Stimulated activated naive CD8-positive, alpha-beta T cell treated with anti-CD3 and anti-CD28 coated beads, Interleukin-15, Interleukin-2, amounts not matched to agents 100 U/mL and 50 U/mL, for 24 hours (primary cell): ENCODE results near the gene CNTFR.

Source experiments
- ATAC-seq: fragments of 150-1000 bp; cut with Tn5 transposase; one replicate; pipeline ENCODE4 v1.10.0; 2021
- DNase-seq: peaks from one replicate; pipeline ENCODE4 v3.0.0; 2021

The CNTFR gene

GRCh38 chr9:34522971-34523797 is 66.3 kb downstream of the CNTFR start, which contains the start of gene ENHO:
Gene ENHO, minus strand, starts transcription at chr9:34522990. Its CDS starts 1,295 bp downstream, at chr9:34521695.
- peak; percentile 90 for DNase-seq

DNA sequence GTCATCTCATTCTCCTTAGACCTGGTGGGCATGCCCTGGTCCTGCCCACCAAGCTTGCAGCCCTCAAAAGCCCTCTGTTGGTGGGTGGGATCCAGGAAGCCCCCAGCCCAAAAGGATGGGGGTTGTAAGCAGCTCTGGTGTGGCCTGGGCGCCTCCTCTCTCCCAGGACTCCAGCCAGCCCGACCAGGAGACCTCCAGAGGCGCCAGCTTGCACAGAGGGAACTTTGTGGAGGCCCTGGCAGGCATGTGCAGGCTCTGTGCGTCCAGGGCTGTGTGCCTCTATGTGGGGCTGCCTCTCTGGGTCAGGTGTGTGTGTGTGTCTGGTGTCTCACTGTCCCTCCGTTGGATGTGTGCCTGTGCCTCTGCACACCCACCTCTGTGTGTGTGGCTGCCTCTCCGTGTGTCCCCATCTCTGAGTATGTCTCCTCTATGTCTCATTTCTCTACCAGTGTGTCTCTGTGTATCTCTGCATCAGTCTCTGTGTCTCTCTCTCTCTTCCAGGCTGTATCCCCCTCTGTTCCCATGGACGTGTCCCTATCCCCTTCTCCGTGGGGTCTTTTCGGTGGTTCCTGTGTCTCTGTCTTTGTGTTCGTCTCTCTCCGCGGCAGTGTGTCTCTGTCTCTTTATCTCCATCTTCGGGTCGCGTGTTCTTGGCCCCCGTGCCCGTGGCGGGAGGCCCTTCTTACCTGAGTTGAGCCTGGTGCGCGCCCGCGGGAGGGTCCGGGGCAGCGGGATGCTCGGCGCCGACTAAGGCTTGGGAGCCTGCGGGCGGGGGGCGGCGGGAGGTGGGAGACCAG is 67.2 kb downstream of the CNTFR start:
- DNase-seq (no peak), ATAC-seq (no peak)

More at GRCh38 chr9:34522971-34523797, 66.3 kb downstream of the CNTFR start, which contains the start of gene ENHO:
- ATAC-seq = peak; percentile 97

DNA sequence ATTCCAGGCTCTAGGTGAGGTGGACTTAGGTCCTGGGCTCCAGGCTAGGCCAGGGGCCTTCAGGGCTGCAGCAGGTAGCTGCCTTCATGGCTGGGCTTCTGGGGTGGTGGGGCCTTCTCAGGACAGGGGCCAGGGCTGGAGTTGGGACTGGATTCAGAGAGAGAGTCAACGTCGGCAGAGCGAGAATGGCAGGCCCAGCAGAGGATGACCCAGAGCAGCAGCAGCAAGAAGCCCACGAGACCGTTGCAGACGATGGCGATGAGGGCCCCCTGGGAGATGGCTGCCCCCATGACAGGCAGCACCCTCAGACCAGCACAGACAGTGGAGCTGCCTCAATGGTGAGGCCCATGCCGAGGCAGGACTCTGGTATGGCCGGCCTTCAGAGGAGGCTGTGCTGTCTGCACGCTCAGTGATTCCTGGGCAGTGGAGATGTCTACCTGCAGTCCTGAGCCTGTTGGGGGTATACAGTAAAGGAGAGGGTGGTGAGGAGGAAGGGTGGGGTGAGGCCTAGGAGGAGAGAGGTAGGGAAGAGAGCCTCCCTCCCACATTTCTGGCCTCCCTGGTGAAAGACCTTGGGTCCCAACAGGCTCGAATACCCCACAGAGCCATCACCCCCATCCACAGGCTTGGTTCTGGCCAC is 68.0 kb downstream of the CNTFR start:
- ATAC-seq (no peak), DNase-seq (no peak)

GRCh38 chr9:34520505-34521385 is 68.8 kb downstream of the CNTFR start:
- ATAC-seq (no peak), DNase-seq (no peak)

GRCh38 chr9:34520096-34520495 is 69.4 kb downstream of the CNTFR start:
- no peak for DNase-seq
- no peak for ATAC-seq

GRCh38 chr9:34519321-34520020 is 70.1 kb downstream of the CNTFR start:
- ATAC-seq (no peak), DNase-seq (no peak)

DNA sequence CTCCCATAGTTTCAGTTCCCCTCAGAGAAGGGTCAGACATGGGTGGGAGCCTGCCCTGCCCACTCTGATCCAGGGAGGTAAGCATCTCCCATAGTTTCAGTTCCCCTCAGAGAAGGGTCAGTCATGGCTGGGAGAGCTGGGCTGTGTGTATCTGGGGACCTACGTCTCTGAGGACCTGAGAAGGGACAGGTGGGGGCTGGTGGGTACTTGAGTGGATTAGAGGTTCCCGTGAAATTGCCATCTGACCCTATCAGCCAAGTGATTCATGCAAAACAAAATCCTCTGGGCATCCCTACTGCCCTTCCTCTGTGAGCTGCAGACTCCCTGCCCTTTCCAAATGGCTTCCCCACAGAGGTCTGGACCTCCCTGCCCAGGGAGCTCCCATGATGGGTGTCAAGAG is 70.6 kb downstream of the CNTFR start:
- DNase-seq (no peak), ATAC-seq (no peak)

GRCh38 chr9:34518110-34518616 is 71.4 kb downstream of the CNTFR start:
- DNase-seq (no peak), ATAC-seq (no peak)

DNA sequence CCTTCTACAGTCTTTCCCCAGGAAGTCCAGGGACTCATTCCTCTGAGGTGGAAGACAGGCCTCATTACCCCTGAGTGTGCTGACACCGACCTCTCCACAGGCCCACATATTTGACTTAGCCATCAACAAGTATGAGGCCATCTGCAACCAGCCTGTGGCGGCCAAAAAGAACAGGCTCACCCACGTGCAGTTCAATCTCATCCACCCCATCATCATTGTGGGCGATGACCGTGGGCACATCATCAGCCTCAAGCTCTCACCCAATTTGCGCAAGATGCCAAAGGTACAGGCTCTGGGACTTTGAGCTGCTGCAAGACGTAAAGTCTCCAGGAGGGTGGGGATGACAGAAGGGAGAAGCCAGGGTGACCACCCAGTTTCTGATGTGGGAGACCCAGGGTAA is 72.3 kb downstream of the CNTFR start:
- DNase-seq = no peak
- ATAC-seq = no peak

DNA sequence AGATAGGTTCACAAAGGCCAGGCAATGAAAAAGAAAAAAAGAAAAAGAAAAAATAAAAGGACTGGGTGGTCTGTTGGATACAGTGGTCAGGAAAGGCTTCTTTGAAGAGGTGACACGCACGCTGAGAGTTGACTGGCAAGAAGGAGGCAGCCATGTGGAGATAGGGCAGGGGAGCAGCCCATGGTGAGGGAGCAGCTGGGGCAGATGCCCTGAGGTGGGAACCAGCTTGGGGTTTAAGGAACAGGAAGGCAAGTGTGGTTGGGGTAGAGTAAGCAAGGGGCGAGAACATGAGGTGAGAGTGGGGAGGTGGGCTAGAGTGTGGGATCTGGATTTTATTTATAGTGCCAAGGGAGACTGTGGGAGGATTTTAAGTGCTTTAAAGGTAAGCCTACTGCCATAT is 73.6 kb downstream of the CNTFR start:
- ATAC-seq (no peak), DNase-seq (no peak)

GRCh38 chr9:34514816-34515215 is 74.7 kb downstream of the CNTFR start:
- no peak for DNase-seq
- no peak for ATAC-seq

DNA sequence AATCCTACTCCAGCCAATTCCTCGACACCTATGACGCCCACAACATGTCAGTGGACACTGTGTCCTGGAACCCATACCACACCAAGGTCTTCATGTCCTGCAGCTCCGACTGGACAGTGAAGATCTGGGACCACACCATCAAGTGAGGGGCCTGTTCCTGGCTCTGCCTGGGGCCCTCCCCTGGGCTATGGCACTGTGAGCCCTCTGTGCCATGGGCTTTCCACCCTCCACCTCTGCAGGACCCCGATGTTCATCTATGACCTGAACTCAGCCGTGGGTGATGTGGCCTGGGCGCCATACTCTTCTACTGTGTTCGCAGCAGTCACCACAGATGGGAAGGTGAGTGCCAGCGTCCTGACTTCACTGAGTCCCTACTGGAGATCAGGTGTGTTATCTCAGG is 75.1 kb downstream of the CNTFR start:
- ATAC-seq = no peak
- no peak for DNase-seq

DNA sequence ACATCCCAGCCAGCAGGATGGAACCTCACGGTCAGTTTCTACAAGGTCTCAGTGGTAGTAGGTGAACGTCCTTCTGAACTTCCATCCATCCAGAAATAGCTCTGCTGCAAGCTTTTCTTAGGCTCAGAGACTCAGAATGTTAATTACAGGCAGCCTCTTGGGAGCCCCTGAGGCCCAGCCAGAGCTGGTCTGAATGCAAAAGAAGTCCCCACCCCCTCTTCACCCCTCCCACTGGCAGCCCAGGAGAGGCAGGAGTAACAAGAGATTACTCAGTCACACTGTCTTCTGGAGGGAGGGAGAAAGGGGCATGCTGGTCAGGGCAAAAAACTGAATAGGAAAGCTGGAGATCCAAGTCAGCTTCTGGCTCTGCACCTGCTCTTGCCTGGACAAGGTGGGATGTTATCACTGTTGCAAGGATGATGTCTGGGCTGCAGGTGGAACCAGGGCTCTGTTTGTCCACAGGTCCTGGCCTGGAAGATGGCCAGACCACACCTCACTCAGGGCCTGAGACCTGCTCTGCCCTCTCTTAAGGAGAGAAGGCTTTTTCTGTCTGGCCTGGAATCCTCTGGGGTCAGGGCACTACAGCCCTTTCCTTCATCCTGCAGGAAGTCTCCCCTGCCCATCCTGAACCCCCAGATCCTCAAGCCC is 75.8 kb downstream of the CNTFR start:
- ATAC-seq (no peak), DNase-seq (no peak)

DNA sequence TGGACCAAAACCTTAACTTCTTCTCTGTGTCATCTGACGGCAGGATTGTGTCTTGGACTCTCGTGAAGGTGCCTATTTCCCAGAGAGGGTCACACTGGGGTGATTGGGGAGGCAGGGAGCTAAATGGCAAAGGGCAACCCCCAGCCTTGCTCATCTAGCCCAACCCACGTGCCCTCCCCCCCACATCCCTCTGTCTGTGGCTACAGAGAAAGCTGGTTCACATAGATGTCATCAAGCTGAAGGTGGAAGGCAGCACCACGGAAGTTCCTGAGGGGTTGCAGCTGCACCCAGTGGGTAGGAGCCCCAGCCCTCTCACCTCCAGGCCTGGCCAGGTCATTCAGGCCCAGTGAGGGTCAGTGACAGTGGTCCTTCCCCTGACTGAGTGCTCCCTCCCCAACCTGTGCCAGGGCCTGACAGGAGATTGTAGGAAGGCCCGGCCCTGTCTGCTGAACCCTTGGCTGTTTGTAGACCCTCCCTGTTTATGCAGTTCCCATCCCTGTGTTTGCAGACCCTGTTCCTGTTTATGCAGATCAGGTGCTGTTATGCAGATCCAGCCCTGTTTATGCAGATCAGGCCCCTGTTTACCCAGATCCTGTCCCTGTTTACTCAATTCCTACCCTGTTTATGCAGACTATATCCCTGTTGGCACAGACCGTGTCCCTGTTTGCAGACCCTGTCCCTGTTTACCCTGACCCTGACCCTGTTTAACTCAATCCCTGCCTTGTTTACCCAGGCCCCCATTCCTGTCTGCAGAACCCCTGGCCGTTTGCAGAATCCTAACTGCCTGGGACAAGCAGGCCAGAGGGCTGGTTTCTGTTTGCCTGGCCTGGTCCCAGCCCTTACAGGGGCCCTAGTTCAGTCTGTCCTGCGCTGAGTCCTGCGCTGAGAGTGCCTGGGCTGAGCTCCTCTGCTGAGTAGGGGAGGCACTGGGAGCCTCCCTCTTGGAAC is 77.1 kb downstream of the CNTFR start:
- DNase-seq (no peak), ATAC-seq (no peak)

DNA sequence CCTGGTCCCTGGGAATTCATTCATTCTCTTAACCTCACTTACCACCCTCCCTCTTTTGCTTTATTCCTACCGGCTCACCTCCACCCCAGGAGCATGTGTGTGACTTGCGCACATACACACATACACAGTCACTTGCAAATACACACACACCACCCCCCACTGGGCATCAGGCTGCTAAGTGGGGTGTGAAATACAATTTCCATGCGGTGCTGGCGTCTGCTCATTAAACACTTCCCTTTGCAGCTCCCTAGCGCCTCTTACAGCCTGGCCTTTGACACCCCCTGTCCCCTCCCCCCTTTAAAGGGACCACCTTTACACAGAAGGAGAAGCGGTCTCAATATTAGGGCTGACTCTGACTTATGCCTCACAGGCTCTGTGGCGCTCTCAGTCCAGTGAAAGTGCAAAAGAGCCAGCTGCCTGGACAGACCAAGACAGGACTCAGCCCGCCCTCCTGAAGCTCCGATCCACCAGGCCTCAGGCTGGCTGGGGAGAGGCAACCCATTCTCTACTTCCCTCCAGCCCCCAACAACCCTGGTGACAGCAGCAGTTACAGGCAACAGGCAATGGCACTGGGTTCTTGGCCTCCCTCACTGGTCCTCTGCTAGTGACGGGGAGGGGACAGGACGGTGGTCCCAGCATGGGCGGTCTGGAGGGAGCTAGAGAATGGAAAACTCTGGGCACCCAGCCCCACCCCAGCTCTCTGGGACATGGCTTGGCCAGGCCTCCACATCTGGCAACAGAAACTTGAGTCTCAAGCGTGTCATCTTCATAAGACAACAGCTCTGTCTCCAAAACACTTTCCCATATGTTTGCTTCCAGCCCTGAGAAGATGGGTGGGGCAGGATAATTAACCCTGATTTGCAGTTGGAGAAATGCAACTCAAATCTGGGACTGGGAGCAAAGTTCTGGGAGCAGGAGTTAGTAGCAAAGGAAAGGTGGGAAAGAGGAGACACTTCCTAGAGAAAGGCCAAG is 78.7 kb downstream of the CNTFR start:
- DNase-seq (no peak), ATAC-seq (no peak)

- DNase-seq (no peak), ATAC-seq (no peak)
Measured at GRCh38 chr9:34508951-34509350, 80.6 kb downstream of the CNTFR start.

- no peak for ATAC-seq
- DNase-seq = no peak
Measured at GRCh38 chr9:34508463-34508862, 81.1 kb downstream of the CNTFR start.

DNA sequence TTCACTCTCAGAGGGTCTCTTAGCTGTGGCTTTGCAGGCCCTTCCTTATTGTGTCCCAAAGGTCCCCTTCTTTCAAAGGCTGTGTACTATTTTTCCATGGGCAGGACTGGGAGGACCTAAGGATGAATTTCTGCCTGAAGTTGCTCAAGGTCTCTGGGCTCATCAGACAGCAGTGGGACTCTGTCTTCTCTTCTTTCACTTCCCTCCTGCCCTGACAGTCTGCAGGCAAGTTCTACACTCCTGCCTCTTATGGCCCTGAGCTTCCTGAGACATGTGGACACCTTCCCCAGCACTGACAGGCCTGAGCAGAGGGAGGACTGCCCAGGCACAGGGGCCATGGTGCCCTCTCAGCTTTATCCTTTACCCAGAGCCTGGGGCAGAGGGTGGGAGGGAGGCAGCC is 81.6 kb downstream of the CNTFR start:
- ATAC-seq (no peak), DNase-seq (no peak)
